Liver (tissue), 9 donors: ENCODE results near the gene GHR. TPM values are rescaled to one million over a fixed set of nuclear protein-coding genes. Genes with fewer than 3 reads are reported as not detected.

Experiments used
- DNase-seq: peaks from one replicate; pipeline ENCODE4 v3.0.0-alpha.2; 2017; ENCODE audit warnings: low spot score
- H3K27ac ChIP-seq, 2 donors: one replicate each; pipeline ENCODE4 v1.7.0; 2013; ENCODE audit warnings: inconsistent platforms in 2 of 2, low read length in 2 of 2, control low read depth in 1 of 2, low read depth in 1 of 2, mild to moderate bottlenecking in 1 of 2
- H3K27me3 ChIP-seq, 4 donors: one replicate each; pipeline versions ENCODE4 v1.6.1 to v1.7.0; 2013; ENCODE audit warnings: low read length in 3 of 4, inconsistent platforms in 1 of 4, mild to moderate bottlenecking in 1 of 4, moderate library complexity in 1 of 4; ENCODE audit not compliant: control insufficient read depth in 4 of 4, insufficient read depth in 4 of 4
- H3K36me3 ChIP-seq, 4 donors: one replicate each; pipeline versions ENCODE4 v1.6.1 to v1.7.0; 2013; ENCODE audit warnings: low read length in 3 of 4, mild to moderate bottlenecking in 3 of 4, low read depth in 1 of 4, moderate library complexity in 1 of 4; ENCODE audit not compliant: control insufficient read depth in 4 of 4, insufficient read depth in 3 of 4
- H3K4me1 ChIP-seq, 4 donors: one replicate each; pipeline versions ENCODE4 v1.6.1 to v1.7.0; 2013; ENCODE audit warnings: low read length in 3 of 4, mild to moderate bottlenecking in 3 of 4, moderate library complexity in 1 of 4; ENCODE audit not compliant: control insufficient read depth in 4 of 4, insufficient read depth in 4 of 4
- H3K4me3 ChIP-seq, 3 donors: one replicate each; pipeline versions ENCODE4 v1.6.1 to v1.7.0; 2013; ENCODE audit warnings: low read length in 3 of 3, control low read depth in 1 of 3, low read depth in 1 of 3, mild to moderate bottlenecking in 1 of 3
- H3K9ac ChIP-seq, 2 donors: one replicate each; pipeline ENCODE4 v1.7.0; 2013; ENCODE audit warnings: low read length in 2 of 2, mild to moderate bottlenecking in 2 of 2, moderate library complexity in 2 of 2, control low read depth in 1 of 2, low read depth in 1 of 2
- H3K9me3 ChIP-seq, 4 donors: one replicate each; pipeline versions ENCODE4 v1.6.1 to v1.7.0; 2013; ENCODE audit warnings: low read length in 3 of 4; ENCODE audit not compliant: control insufficient read depth in 4 of 4
- ATF3 ChIP-seq: IDR thresholded peaks from 2 replicates; pipeline ENCODE4 v1.6.1; 2016; ENCODE audit warnings: antibody characterized with exemption
- EGR1 ChIP-seq, 2 donors: IDR thresholded peaks; 2 replicates each; pipeline ENCODE4 v1.6.1; 2016 to 2018; ENCODE audit warnings: antibody characterized with exemption in 2 of 2, low read depth in 2 of 2
- FOXA1 ChIP-seq: IDR thresholded peaks from 2 replicates; pipeline ENCODE4 v1.6.1; 2016; ENCODE audit warnings: antibody characterized with exemption
- FOXA2 ChIP-seq: IDR thresholded peaks from 2 replicates; pipeline ENCODE4 v1.6.1; 2016; ENCODE audit warnings: antibody characterized with exemption
- GABPA ChIP-seq, 2 donors: IDR thresholded peaks in 1 of 2; conservative IDR thresholded peaks in 1 of 2; 2 replicates each; pipeline ENCODE4 v1.6.1; 2016; ENCODE audit warnings: antibody characterized with exemption in 2 of 2, mild to moderate bottlenecking in 1 of 2, moderate library complexity in 1 of 2
- HNF4A ChIP-seq, 2 donors: conservative IDR thresholded peaks; 2 replicates each; pipeline ENCODE4 v1.6.1; 2016; ENCODE audit warnings: antibody characterized with exemption in 2 of 2, mild to moderate bottlenecking in 2 of 2
- HNF4G ChIP-seq: IDR thresholded peaks from 2 replicates; pipeline ENCODE4 v1.6.1; 2016; ENCODE audit warnings: antibody characterized with exemption
- JUND ChIP-seq, 2 donors: IDR thresholded peaks; 2 replicates each; pipeline ENCODE4 v1.6.1; 2016; ENCODE audit warnings: antibody characterized with exemption in 2 of 2
- MAX ChIP-seq: IDR thresholded peaks from 2 replicates; pipeline ENCODE4 v1.6.1; 2016; ENCODE audit warnings: antibody characterized with exemption
- NR2F2 ChIP-seq: IDR thresholded peaks from 2 replicates; pipeline ENCODE4 v1.6.1; 2016; ENCODE audit warnings: antibody characterized with exemption
- RAD21 ChIP-seq, 2 donors: IDR thresholded peaks; 2 replicates each; pipeline ENCODE4 v1.6.1; 2016; ENCODE audit warnings: antibody characterized with exemption in 2 of 2, mild to moderate bottlenecking in 2 of 2
- REST ChIP-seq: IDR thresholded peaks from 2 replicates; pipeline ENCODE4 v1.6.1; 2016; ENCODE audit warnings: antibody characterized with exemption, mild to moderate bottlenecking
- RXRA ChIP-seq, 2 donors: IDR thresholded peaks; 2 replicates each; pipeline ENCODE4 v1.6.1; 2017 to 2018; ENCODE audit warnings: antibody characterized with exemption in 2 of 2, mild to moderate bottlenecking in 1 of 2
- SP1 ChIP-seq: IDR thresholded peaks from 2 replicates; pipeline ENCODE4 v1.6.1; 2018; ENCODE audit warnings: antibody characterized with exemption, mild to moderate bottlenecking
- TAF1 ChIP-seq: conservative IDR thresholded peaks from 2 replicates; pipeline ENCODE4 v1.6.1; 2016; ENCODE audit warnings: antibody characterized with exemption, mild to moderate bottlenecking
- YY1 ChIP-seq: IDR thresholded peaks from 2 replicates; pipeline ENCODE4 v1.6.1; 2016; ENCODE audit warnings: antibody characterized with exemption, mild to moderate bottlenecking
- WGBS: extraction: QIAGEN DNeasy Blood & Tissue Kit; methylation state at CpG from one replicate; pipeline ENCODE4 v1.1.7; 2013; 5-methylcytosine and 5-hydroxymethylcytosine counted together
- polyA plus RNA-seq, 2 donors: library from polyadenylated mRNA; stranded (reverse) in 1 of 2; unstranded in 1 of 2; fragments of 200-250 nt in 1 of 2; fragments of >200 nt in 1 of 2; fragmentation: Nextera tagmentation in 1 of 2; extraction: Ambion mirVana in 1 of 2; gene quantifications; one replicate each; pipeline versions ENCODE4 v1.2.1 to v1.2.3, GENCODE V29; 2013 to 2015
- total RNA-seq, 2 donors: library from RNA; depleted of rRNA; stranded (reverse); fragments of >200 nt; gene quantifications; one replicate each; pipeline ENCODE4 v1.2.3, GENCODE V29; 2014
- TF ChIP-seq, protein P1 (sequence below): IDR thresholded peaks from 2 replicates; pipeline ENCODE4 v1.6.1; 2016; ENCODE audit warnings: antibody characterized with exemption
- TF ChIP-seq, protein P2 (sequence below): fragments of 150-350 bp; IDR thresholded peaks from 2 replicates; pipeline ENCODE4 v1.5.1; 2017; ENCODE audit warnings: improper control_type of control experiment, low read depth, low read length; ENCODE audit not compliant: missing input control
- donor health status: healthy.
- donor health status: healthy.
- donor health status: healthy.
- donor health status: healthy.
- donor health status: healthy.

Gene GHR
- total and polyA plus RNA-seq, 4 donors: 6.6 to 104 (median 20.9) TPM

DNA sequence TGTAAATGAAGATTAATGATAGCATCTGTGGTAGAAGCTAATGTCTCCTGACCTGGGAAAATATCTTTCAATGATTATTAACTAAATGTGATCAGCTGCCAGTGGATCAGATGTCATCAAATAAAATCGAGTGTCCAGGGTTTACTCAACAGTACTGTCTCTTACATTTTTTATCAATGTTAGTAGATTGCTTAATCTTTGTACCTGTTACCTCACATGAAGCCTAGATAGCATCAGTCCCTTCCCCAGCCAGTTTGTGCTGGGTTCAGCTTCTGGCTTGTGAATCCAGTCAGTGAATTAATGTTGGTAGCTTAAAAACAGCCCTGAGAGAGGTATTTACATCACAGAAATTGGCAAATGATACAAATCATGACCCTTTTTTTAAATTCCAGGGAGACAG is 134.4 kb downstream of the GHR start:
- no peak for DNase-seq

More for the DNA sequence above, 134.4 kb downstream of the GHR start:
- TF ChIP-seq JUND (IDR thresholded peaks at IDR 0.05): peak; percentile 58 to 75
- no peak for TF ChIP-seq HNF4G
- TF ChIP-seq YY1: peak; percentile 70
- TF ChIP-seq GABPA (IDR thresholded peaks at IDR 0.05 in 1 of 2, conservative IDR thresholded peaks at IDR 0.05 in 1 of 2): peak in 1 of 2 donors; percentile 11
- TF ChIP-seq TAF1: no peak
- peak; percentile 61 for TF ChIP-seq FOXA1
- TF ChIP-seq REST: peak; percentile 60
- TF ChIP-seq, protein P1, sequence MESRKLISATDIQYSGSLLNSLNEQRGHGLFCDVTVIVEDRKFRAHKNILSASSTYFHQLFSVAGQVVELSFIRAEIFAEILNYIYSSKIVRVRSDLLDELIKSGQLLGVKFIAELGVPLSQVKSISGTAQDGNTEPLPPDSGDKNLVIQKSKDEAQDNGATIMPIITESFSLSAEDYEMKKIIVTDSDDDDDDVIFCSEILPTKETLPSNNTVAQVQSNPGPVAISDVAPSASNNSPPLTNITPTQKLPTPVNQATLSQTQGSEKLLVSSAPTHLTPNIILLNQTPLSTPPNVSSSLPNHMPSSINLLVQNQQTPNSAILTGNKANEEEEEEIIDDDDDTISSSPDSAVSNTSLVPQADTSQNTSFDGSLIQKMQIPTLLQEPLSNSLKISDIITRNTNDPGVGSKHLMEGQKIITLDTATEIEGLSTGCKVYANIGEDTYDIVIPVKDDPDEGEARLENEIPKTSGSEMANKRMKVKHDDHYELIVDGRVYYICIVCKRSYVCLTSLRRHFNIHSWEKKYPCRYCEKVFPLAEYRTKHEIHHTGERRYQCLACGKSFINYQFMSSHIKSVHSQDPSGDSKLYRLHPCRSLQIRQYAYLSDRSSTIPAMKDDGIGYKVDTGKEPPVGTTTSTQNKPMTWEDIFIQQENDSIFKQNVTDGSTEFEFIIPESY: peak; percentile 81
- peak; percentile 58 for TF ChIP-seq FOXA2
- TF ChIP-seq SP1: peak; percentile 74
- peak; percentile 51 for TF ChIP-seq MAX
- TF ChIP-seq HNF4A (conservative IDR thresholded peaks at IDR 0.05): peak; percentile 75 to 82
- TF ChIP-seq NR2F2: no peak
- TF ChIP-seq, protein P2, sequence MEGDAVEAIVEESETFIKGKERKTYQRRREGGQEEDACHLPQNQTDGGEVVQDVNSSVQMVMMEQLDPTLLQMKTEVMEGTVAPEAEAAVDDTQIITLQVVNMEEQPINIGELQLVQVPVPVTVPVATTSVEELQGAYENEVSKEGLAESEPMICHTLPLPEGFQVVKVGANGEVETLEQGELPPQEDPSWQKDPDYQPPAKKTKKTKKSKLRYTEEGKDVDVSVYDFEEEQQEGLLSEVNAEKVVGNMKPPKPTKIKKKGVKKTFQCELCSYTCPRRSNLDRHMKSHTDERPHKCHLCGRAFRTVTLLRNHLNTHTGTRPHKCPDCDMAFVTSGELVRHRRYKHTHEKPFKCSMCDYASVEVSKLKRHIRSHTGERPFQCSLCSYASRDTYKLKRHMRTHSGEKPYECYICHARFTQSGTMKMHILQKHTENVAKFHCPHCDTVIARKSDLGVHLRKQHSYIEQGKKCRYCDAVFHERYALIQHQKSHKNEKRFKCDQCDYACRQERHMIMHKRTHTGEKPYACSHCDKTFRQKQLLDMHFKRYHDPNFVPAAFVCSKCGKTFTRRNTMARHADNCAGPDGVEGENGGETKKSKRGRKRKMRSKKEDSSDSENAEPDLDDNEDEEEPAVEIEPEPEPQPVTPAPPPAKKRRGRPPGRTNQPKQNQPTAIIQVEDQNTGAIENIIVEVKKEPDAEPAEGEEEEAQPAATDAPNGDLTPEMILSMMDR: no peak
- TF ChIP-seq RXRA (IDR thresholded peaks at IDR 0.05): peak; percentile 76 to 88
- TF ChIP-seq EGR1 (IDR thresholded peaks at IDR 0.05; ENCODE audit: low read depth in 2 of 2): no peak
- TF ChIP-seq RAD21 (IDR thresholded peaks at IDR 0.05): peak; percentile 57 to 70
- TF ChIP-seq ATF3: peak; percentile 46
- H3K9ac ChIP-seq: peak overlapping the region in 1 of 2 donors; percentile 6
- WGBS: 16% methylated on average over 1 of the region's 1 CpG
- no peak overlapping the region for H3K4me3 ChIP-seq
- H3K4me1 ChIP-seq: peaks cover 15 to 69% (median 58%) of the 10 kb centered on the region in 4 donors
- H3K27me3 ChIP-seq: no peaks in the 10 kb centered on the region
- H3K36me3 ChIP-seq: no peaks in the 10 kb centered on the region
- peak overlapping the region; percentile 49 to 90 for H3K27ac ChIP-seq
- no peaks in the 10 kb centered on the region for H3K9me3 ChIP-seq
